ENCODE data around the gene GRIFIN.
A peak's percentile ranks its signal among the peaks of the same experiment; 100 is the strongest.

Gene GRIFIN

GRCh38 chr7:2510130-2510776, 34.1 kb upstream of the GRIFIN start:
- TF ChIP-seq JUND (IDR thresholded peaks at IDR 0.05; ENCODE audit: low read depth), result no peak
- in situ Hi-C loops (cut with HindIII; ENCODE audit: low pct_unique_long_range_greater_than_20kb, low sequenced_read_pairs), result no loop called here
- no peak for DNase-seq (ENCODE audit: low read depth in 1 of 2, low spot score in 1 of 2)

GRCh38 chr7:2509298-2509906, 33.2 kb upstream of the GRIFIN start:
- in situ Hi-C loops (cut with HindIII; ENCODE audit: low pct_unique_long_range_greater_than_20kb, low sequenced_read_pairs), result no loop called here
- no peak for TF ChIP-seq JUND (IDR thresholded peaks at IDR 0.05; ENCODE audit: low read depth)
- no peak for DNase-seq (ENCODE audit: low read depth in 1 of 2, low spot score in 1 of 2)

- peak in 1 of 2 experiments; percentile 68 for DNase-seq (ENCODE audit: low read depth in 1 of 2, low spot score in 1 of 2)
- no peak for TF ChIP-seq JUND (IDR thresholded peaks at IDR 0.05; ENCODE audit: low read depth)
- in situ Hi-C loops (cut with HindIII; ENCODE audit: low pct_unique_long_range_greater_than_20kb, low sequenced_read_pairs), result no loop called here
These were observed 32.4 kb upstream of the GRIFIN start for GRCh38 chr7:2508327-2509215.

GRCh38 chr7:2507917-2508306, 31.7 kb upstream of the GRIFIN start:
- no peak for TF ChIP-seq JUND (IDR thresholded peaks at IDR 0.05; ENCODE audit: low read depth)
- in situ Hi-C loops (cut with HindIII; ENCODE audit: low pct_unique_long_range_greater_than_20kb, low sequenced_read_pairs), result no loop called here
- no peak for DNase-seq (ENCODE audit: low read depth in 1 of 2, low spot score in 1 of 2)

GRCh38 chr7:2507208-2507916, 31.2 kb upstream of the GRIFIN start:
- DNase-seq (ENCODE audit: low read depth in 1 of 2, low spot score in 1 of 2), result no peak
- TF ChIP-seq JUND (IDR thresholded peaks at IDR 0.05; ENCODE audit: low read depth), result no peak
- in situ Hi-C loops (cut with HindIII; ENCODE audit: low pct_unique_long_range_greater_than_20kb, low sequenced_read_pairs), result no loop called here

GRCh38 chr7:2505401-2505800, 29.2 kb upstream of the GRIFIN start:
- TF ChIP-seq JUND (IDR thresholded peaks at IDR 0.05; ENCODE audit: low read depth), result no peak
- in situ Hi-C loops (cut with HindIII; ENCODE audit: low pct_unique_long_range_greater_than_20kb, low sequenced_read_pairs), result no loop called here
- DNase-seq (ENCODE audit: low read depth in 1 of 2, low spot score in 1 of 2), result no peak

- DNase-seq (ENCODE audit: low read depth in 1 of 2, low spot score in 1 of 2), result peak; percentile 68 to 74
- in situ Hi-C loops (cut with HindIII; ENCODE audit: low pct_unique_long_range_greater_than_20kb, low sequenced_read_pairs), result no loop called here
- TF ChIP-seq JUND (IDR thresholded peaks at IDR 0.05; ENCODE audit: low read depth), result no peak
These were observed 28.7 kb upstream of the GRIFIN start for GRCh38 chr7:2504889-2505375.

- DNase-seq (ENCODE audit: low read depth in 1 of 2, low spot score in 1 of 2), result no peak
- in situ Hi-C loops (cut with HindIII; ENCODE audit: low pct_unique_long_range_greater_than_20kb, low sequenced_read_pairs), result no loop called here
- no peak for TF ChIP-seq JUND (IDR thresholded peaks at IDR 0.05; ENCODE audit: low read depth)
These were observed 28.1 kb upstream of the GRIFIN start for GRCh38 chr7:2504128-2504888.

GRCh38 chr7:2503056-2503941, 27.1 kb upstream of the GRIFIN start:
- no peak for TF ChIP-seq JUND (IDR thresholded peaks at IDR 0.05; ENCODE audit: low read depth)
- in situ Hi-C loops (cut with HindIII; ENCODE audit: low pct_unique_long_range_greater_than_20kb, low sequenced_read_pairs), result no loop called here
- DNase-seq (ENCODE audit: low read depth in 1 of 2, low spot score in 1 of 2), result no peak

- in situ Hi-C loops (cut with HindIII; ENCODE audit: low pct_unique_long_range_greater_than_20kb, low sequenced_read_pairs), result no loop called here
- no peak for DNase-seq (ENCODE audit: low read depth in 1 of 2, low spot score in 1 of 2)
- TF ChIP-seq JUND (IDR thresholded peaks at IDR 0.05; ENCODE audit: low read depth), result no peak
These were observed 26.4 kb upstream of the GRIFIN start for GRCh38 chr7:2502647-2502966.
